ENCODE results near the gene CYP24A1. TPM values are rescaled to one million over a fixed set of nuclear protein-coding genes. Genes with fewer than 3 reads are reported as not detected.
"Not testable (repeated sequence)": the region's sequence is repeated elsewhere in the genome, so short reads cannot be mapped to it uniquely, and the experiment has no call there.

CYP24A1 gene
- total RNA-seq, 6 experiments from 2014 or later, result not detected

GRCh38 chr20:54131675-54132611 lies 41.8 kb downstream of the CYP24A1 start:
- intact Hi-C loops (cut with DNase I), result no loop called here
- TF ChIP-seq CTCF (IDR thresholded peaks at IDR 0.05), result no peak
- no peak for TF ChIP-seq POLR2A (IDR thresholded peaks at IDR 0.05)
- H3K27me3 ChIP-seq, result no peaks in the 10 kb centered on the region
- 80% methylated on average over 1 of the region's 8 CpGs for WGBS (ENCODE audit: insufficient coverage, low coverage, low lambda C conversion rate, missing lambda C conversion rate)
- no peaks in the 10 kb centered on the region for H3K36me3 ChIP-seq
- H3K4me3 ChIP-seq, result no peak overlapping the region
- ATAC-seq (no peak), DNase-seq (no peak)
- no peaks in the 10 kb centered on the region for H3K9me3 ChIP-seq
- H3K27ac ChIP-seq, result no peak overlapping the region
- peaks cover 0 to 14% (median 0%) of the 10 kb centered on the region in 4 donors for H3K4me1 ChIP-seq

- intact Hi-C loops (cut with DNase I); ATAC-seq; H3K36me3 ChIP-seq; DNase-seq; H3K27ac ChIP-seq; H3K4me3 ChIP-seq; H3K9me3 ChIP-seq; H3K27me3 ChIP-seq: not testable (repeated sequence)
- WGBS (ENCODE audit: insufficient coverage, low coverage, low lambda C conversion rate, missing lambda C conversion rate), result 96% methylated on average over 4 of the region's 4 CpGs
- H3K4me1 ChIP-seq, result peaks cover 0 to 14% (median 0%) of the 10 kb centered on the region in 4 donors
Measured at GRCh38 chr20:54131125-54131524, 42.7 kb downstream of the CYP24A1 start.

GRCh38 chr20:54129350-54129749 lies 44.4 kb downstream of the CYP24A1 start:
- Histone ChIP-seq H3K4me3 (no peak overlapping the region), H3K4me1 (peaks cover 0 to 14% (median 0%) of the 10 kb centered on the region in 4 donors), H3K27me3 (no peaks in the 10 kb centered on the region), H3K36me3 (no peaks in the 10 kb centered on the region), H3K9me3 (no peaks in the 10 kb centered on the region), H3K27ac (no peak overlapping the region)
- WGBS (ENCODE audit: insufficient coverage, low coverage, low lambda C conversion rate, missing lambda C conversion rate), result 97% methylated on average over 3 of the region's 3 CpGs
- intact Hi-C loops (cut with DNase I), result no loop called here
- TF ChIP-seq POLR2A (IDR thresholded peaks at IDR 0.05) (no peak), CTCF (IDR thresholded peaks at IDR 0.05) (no peak)
- no peak for DNase-seq
- ATAC-seq, result no peak

GRCh38 chr20:54127855-54128574 lies 45.8 kb downstream of the CYP24A1 start:
- Histone ChIP-seq H3K9me3 (no peaks in the 10 kb centered on the region), H3K36me3 (no peaks in the 10 kb centered on the region), H3K27me3 (no peaks in the 10 kb centered on the region), H3K4me3 (no peak overlapping the region), H3K27ac (no peak overlapping the region), H3K4me1 (peaks cover 0 to 6% (median 0%) of the 10 kb centered on the region in 4 donors)
- 90% methylated on average over 7 of the region's 7 CpGs for WGBS (ENCODE audit: insufficient coverage, low coverage, low lambda C conversion rate, missing lambda C conversion rate)
- TF ChIP-seq CTCF (IDR thresholded peaks at IDR 0.05) (no peak), POLR2A (IDR thresholded peaks at IDR 0.05) (no peak)
- no peak for ATAC-seq
- no peak for DNase-seq
- intact Hi-C loops (cut with DNase I), result no loop called here
